Colonic mucosa (tissue), 4 donors: ENCODE measurements around the gene MPRIP. TPM values are rescaled to one million over a fixed set of nuclear protein-coding genes. Genes with fewer than 3 reads are reported as not detected.

Experiments used
- DNase-seq: peaks from one replicate; pipeline ENCODE4 v3.0.0-alpha.2; 2020
- H3K27ac ChIP-seq: fragments of 200-600 bp; one replicate; pipeline ENCODE4 v1.8.0; 2021
- H3K27me3 ChIP-seq: fragments of 200-600 bp; one replicate; pipeline ENCODE4 v1.8.0; 2021
- H3K36me3 ChIP-seq: fragments of 200-600 bp; one replicate; pipeline ENCODE4 v1.8.0; 2021
- H3K4me1 ChIP-seq: fragments of 200-600 bp; one replicate; pipeline ENCODE4 v1.8.0; 2021; ENCODE audit warnings: mild to moderate bottlenecking
- H3K4me3 ChIP-seq: fragments of 200-600 bp; one replicate; pipeline ENCODE4 v1.8.0; 2021
- H3K9ac ChIP-seq, 2 donors: one replicate each; pipeline ENCODE4 v1.7.0; 2013; ENCODE audit warnings: control low read depth in 2 of 2, low read depth in 2 of 2, low read length in 2 of 2
- H3K9me3 ChIP-seq: fragments of 200-600 bp; one replicate; pipeline ENCODE4 v1.8.0; 2021
- CTCF ChIP-seq: fragments of 200-600 bp; IDR thresholded peaks from one replicate; pipeline ENCODE4 v1.8.0; 2022; ENCODE audit warnings: antibody characterized with exemption, mild to moderate bottlenecking
- intact Hi-C: fragments of 100-400 bp; cut with DNase I; formaldehyde crosslinking; loops from one replicate; pipeline ENCODE4 v1.14.1; 2022
- total RNA-seq, 2 donors: library from RNA; stranded (reverse); fragmentation: NEBNext Ultra II Directional in 1 of 2; extraction: Animal tissue kit (Norgen Biotek cat#: 25700) in 1 of 2; gene quantifications; one replicate each; pipeline ENCODE4 v1.2.1, GENCODE V29; 2021
- donor health status: healthy.
- donor health status: DM: no; HTN: no; CAD: no.
- donor health status: DM: no; HTN: no; CAD: no.

MPRIP gene
- total RNA-seq, 2 donors from 2014 or later: 146 to 211 TPM

DNA sequence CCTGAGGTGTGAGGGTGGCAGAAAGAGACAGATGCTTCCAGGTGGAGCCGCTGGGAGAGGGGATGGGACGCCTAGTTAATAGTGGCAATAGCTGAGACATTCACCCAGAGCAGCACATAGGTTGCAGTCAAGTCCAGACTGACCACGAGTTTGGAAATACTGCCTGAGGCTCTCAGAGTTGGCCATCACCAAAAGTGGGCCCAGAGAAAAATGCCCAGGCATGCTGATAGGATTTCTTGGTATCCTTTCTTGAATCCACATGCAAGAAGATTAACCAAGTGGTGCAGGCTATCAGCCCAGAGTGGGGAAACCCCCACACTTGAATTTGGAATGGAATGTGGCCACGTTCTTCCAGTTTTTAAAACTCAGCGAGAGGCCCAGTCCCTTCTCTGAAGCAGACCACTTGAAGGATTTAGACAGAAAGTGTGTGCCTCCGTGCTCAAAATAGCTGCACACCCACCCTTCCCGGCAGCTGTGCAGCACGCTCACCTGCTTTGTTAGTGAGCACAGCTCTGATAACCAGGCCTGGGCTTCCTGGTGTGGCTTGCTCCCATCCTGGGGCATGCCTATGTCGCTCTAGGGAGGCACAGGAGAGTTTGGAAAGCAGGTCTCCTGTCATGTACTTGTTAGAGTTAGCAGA, 128.2 kb downstream of the MPRIP start:
- no peak overlapping the region for H3K9ac ChIP-seq
- peaks cover 18% of the 10 kb centered on the region for H3K36me3 ChIP-seq
- intact Hi-C loops: no loop called here
- no peak overlapping the region for H3K4me3 ChIP-seq
- no peak overlapping the region for H3K27ac ChIP-seq
- no peak for DNase-seq
- no peaks in the 10 kb centered on the region for H3K27me3 ChIP-seq
- TF ChIP-seq CTCF: no peak
- H3K4me1 ChIP-seq: no peaks in the 10 kb centered on the region
- no peaks in the 10 kb centered on the region for H3K9me3 ChIP-seq

DNA sequence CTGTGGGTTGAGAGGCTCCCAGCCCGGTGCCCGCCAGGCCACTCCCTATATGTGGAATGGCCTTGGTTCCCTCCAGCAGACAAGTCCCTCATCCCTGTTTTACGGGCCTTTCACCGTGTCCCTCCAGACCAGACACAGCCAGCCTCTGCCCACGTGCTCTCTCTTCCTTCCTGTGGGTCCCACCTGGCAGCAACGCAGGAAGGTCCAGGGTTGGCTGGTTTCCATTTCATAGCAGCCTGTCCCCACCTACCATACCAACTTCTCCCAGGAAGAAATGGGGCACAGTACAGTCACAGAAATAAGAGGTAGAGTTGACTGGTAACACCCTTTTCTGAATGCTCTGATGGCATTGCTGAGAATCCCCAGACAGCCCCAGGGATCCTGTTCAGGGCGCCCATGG, 128.9 kb downstream of the MPRIP start:
- Histone ChIP-seq H3K36me3 (peaks cover 11% of the 10 kb centered on the region), H3K27ac (no peak overlapping the region), H3K27me3 (no peaks in the 10 kb centered on the region), H3K4me1 (no peaks in the 10 kb centered on the region), H3K9ac (no peak overlapping the region), H3K9me3 (no peaks in the 10 kb centered on the region), H3K4me3 (no peak overlapping the region)
- TF ChIP-seq CTCF: no peak
- intact Hi-C loops: no loop called here
- DNase-seq: no peak

DNA sequence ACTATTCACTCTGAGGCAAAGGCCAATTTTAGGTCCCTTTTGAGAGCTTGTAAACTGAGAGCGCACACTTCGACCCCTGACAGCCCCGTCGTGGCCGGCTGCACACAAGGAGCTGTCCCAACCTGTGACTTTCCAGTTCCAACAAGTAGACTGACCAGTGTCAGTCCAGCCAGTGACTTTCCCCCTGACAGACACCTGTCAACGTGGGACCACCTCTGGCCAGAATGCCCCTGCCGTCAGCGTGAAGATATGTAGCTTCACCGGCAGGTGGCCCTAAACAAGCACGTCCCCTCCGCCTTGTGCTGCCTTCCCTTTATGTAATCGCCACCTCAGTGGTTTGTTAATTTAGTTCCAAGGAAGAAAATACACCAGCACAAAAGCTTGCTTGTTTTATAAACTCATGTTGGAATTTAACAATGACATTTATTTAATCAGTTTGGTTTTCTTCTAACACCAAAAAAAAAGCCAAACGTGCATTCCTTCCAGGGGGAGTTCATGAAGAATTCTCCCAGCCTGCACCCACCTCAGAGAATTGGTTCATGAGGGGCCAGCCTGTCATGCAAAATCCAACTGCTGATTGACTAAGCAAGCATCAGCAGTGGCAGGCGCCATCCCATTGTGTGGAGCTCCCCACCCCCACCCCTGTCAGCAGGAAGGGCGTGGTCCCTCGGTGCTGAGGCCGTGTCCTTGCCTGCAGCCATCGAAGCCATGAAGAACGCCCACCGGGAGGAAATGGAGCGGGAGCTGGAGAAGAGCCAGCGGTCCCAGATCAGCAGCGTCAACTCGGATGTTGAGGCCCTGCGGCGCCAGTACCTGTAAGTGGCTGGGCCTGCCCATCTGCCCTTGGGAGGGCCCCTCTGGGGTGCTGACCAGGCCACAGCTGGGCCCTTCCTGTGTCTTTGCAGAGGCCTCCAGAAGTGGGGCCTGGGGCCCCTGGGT, 130.0 kb downstream of the MPRIP start:
- no peak for TF ChIP-seq CTCF
- Histone ChIP-seq H3K9ac (no peak overlapping the region), H3K4me1 (no peaks in the 10 kb centered on the region), H3K36me3 (peaks cover 17% of the 10 kb centered on the region), H3K9me3 (no peaks in the 10 kb centered on the region), H3K27me3 (no peaks in the 10 kb centered on the region), H3K4me3 (no peak overlapping the region), H3K27ac (no peak overlapping the region)
- no peak for DNase-seq
- intact Hi-C loops: no loop called here

GRCh38 chr17:17172990-17173389, 130.7 kb downstream of the MPRIP start:
- Histone ChIP-seq H3K27me3 (no peaks in the 10 kb centered on the region), H3K9ac (no peak overlapping the region), H3K9me3 (no peaks in the 10 kb centered on the region), H3K4me3 (no peak overlapping the region), H3K27ac (no peak overlapping the region), H3K4me1 (no peaks in the 10 kb centered on the region), H3K36me3 (peaks cover 19% of the 10 kb centered on the region)
- intact Hi-C loops: no loop called here
- no peak for DNase-seq
- no peak for TF ChIP-seq CTCF

DNA sequence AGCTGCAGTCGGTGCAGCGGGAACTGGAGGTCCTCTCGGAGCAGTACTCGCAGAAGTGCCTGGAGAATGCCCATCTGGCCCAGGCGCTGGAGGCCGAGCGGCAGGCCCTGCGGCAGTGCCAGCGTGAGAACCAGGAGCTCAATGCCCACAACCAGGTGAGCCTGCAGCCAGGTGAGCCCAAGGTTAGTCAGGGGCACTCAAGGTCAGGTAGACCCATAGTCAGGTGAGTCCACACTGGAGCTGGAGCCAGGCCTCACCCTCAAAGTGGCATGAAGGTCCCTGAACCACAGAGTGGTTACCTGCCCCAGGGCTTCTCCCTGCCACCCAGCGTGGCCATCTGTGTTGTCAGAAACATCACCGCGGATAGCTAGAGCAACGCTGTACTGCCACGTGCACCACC, 131.7 kb downstream of the MPRIP start:
- Histone ChIP-seq H3K27ac (no peak overlapping the region), H3K9me3 (no peaks in the 10 kb centered on the region), H3K9ac (no peak overlapping the region), H3K4me3 (no peak overlapping the region), H3K27me3 (no peaks in the 10 kb centered on the region), H3K4me1 (no peaks in the 10 kb centered on the region), H3K36me3 (peaks cover 19% of the 10 kb centered on the region)
- intact Hi-C loops: no loop called here
- no peak for TF ChIP-seq CTCF
- DNase-seq: no peak
